ENCODE results near the gene CPTP. TPM values are rescaled to one million over a fixed set of nuclear protein-coding genes. Genes with fewer than 3 reads are reported as not detected.

The CPTP gene
- total and polyA plus RNA-seq, 10 of the 15 experiments (the other 5 are each of a cell fraction or from before 2014, with no cell fraction given) = 0.06 to 24.3 (median 10.0) TPM

- Histone ChIP-seq H3K4me3 (peak overlapping the region; percentile 41; the same call in 1 of the 2 replicates), H3K9ac (ENCODE audit: control insufficient read depth, insufficient read depth, low read length) (no peak overlapping the region; the same call in 1 of the 2 replicates), H3K4me2 (ENCODE audit: control insufficient read depth, insufficient read depth) (peak overlapping the region; percentile 52), H4K20me1 (ENCODE audit: control insufficient read depth, insufficient read depth) (no peaks in the 10 kb centered on the region; the same call in 1 of the 2 replicates), H3K36me3 (ENCODE audit: control insufficient read depth in 2 of 2, insufficient read depth in 2 of 2, low read length in 1 of 2) (peaks cover 0 to 9% of the 10 kb centered on the region in 2 experiments; a peak in 3 of 4 replicates), H3K79me2 (ENCODE audit: control insufficient read depth, insufficient read depth, low read length) (peaks cover 44% of the 10 kb centered on the region), H3K27me3 (replicated peaks in 1 of 2; ENCODE audit: control insufficient read depth in 2 of 2, insufficient read depth in 2 of 2, low read length in 1 of 2) (no peaks in the 10 kb centered on the region), H2AFZ (ENCODE audit: control insufficient read depth, low read depth, low read length) (no peak overlapping the region), H3K9me3 (replicated peaks; ENCODE audit: control insufficient read depth, insufficient read depth, low read length) (no peaks in the 10 kb centered on the region), H3K27ac (ENCODE audit: control insufficient read depth, insufficient read depth) (no peak overlapping the region), H3K4me1 (ENCODE audit: control insufficient read depth, insufficient read depth, low read length) (peaks cover 10% of the 10 kb centered on the region)
- no TSS peak for BruUV-seq (replicated peaks)
- ATAC-seq (no peak), DNase-seq (ENCODE audit: low read depth, low spot score) (no peak), FAIRE-seq (no peak)
- POLR2A ChIA-PET = interaction anchor here (0.7 kb wide), 1 partner anchor 38 kb away, joined by 3 read pairs; no protein-coding TSS in a partner anchor
- RAD21 ChIA-PET (ENCODE audit: unreplicated experiment) = no interaction called here
- in situ Hi-C loops (cut with MboI) = no loop called here
- SMC1A ChIA-PET (ENCODE audit: uncharacterized antibody, unreplicated experiment) = interaction anchor here (0.8 kb wide), 1 partner anchor 49 kb away, joined by 3 read pairs; no protein-coding TSS in a partner anchor
- intact Hi-C loops (cut with micrococcal nuclease; ENCODE audit: unreplicated experiment) = no loop called here
- CTCF ChIA-PET = no interaction called here
- WGBS (ENCODE audit: insufficient coverage, insufficient replicate concordance, low lambda C conversion rate, missing lambda C conversion rate) = 83% methylated on average over 10 of the region's 10 CpGs
- TF ChIP-seq IRF5 (IDR thresholded peaks at IDR 0.05; ENCODE audit: borderline replicate concordance) (no peak), MLLT1 (IDR thresholded peaks at IDR 0.05) (no peak), E4F1 (IDR thresholded peaks at IDR 0.05; ENCODE audit: borderline replicate concordance, partially characterized antibody) (no peak), CEBPB (IDR thresholded peaks at IDR 0.05; ENCODE audit: borderline replicate concordance in 1 of 2, low read depth in 2 of 2, low read length in 2 of 2) (no peak), KAT2A (conservative IDR thresholded peaks at IDR 0.05; ENCODE audit: control insufficient read depth, low read depth, low read length) (no peak), RELB (IDR thresholded peaks at IDR 0.05; ENCODE audit: low read depth) (no peak), HDAC6 (IDR thresholded peaks at IDR 0.05; ENCODE audit: unreplicated experiment) (no peak), SPI1 (IDR thresholded peaks at IDR 0.05; ENCODE audit: borderline replicate concordance, insufficient read depth, low read depth, low read length) (no peak)
Measured at GRCh38 chr1:1322952-1323351, 1.6 kb upstream of the CPTP start.

All from GM12878 (cell line).